ENCODE measurements around the gene CCDC50.

GRCh38 chr3:191283400-191283799, 45.8 kb upstream of the CCDC50 start:
- no peak for TF ChIP-seq CTCF (IDR thresholded peaks at IDR 0.05)
- TF ChIP-seq POLR2A (IDR thresholded peaks at IDR 0.05), result no peak
- no peak for TF ChIP-seq POLR2AphosphoS5 (IDR thresholded peaks at IDR 0.05)
